C4-2B (cell line): ENCODE results near the gene PIGK.

ENCODE experiments used
- CTCF ChIP-seq: fragments of 450-650 bp; conservative IDR thresholded peaks from 2 replicates; pipeline ENCODE4 v1.5.1; 2017; ENCODE audit warnings: mild to moderate bottlenecking
- ZFX ChIP-seq: fragments of 450-650 bp; IDR thresholded peaks from 2 replicates; pipeline ENCODE4 v1.6.1; 2017

GRCh38 chr1:77048615-77049005 lies 170.6 kb downstream of the PIGK start:
- TF ChIP-seq CTCF (no peak), ZFX (no peak)
